Activated naive CD4-positive, alpha-beta T cell (primary cell): ENCODE measurements around the gene RHBDL1.

ENCODE experiments used
- DNase-seq, 4 experiments: peaks; one replicate each; lab custom pipeline; 2025; lab: John Stamatoyannopoulos, UW

Gene RHBDL1

DNA sequence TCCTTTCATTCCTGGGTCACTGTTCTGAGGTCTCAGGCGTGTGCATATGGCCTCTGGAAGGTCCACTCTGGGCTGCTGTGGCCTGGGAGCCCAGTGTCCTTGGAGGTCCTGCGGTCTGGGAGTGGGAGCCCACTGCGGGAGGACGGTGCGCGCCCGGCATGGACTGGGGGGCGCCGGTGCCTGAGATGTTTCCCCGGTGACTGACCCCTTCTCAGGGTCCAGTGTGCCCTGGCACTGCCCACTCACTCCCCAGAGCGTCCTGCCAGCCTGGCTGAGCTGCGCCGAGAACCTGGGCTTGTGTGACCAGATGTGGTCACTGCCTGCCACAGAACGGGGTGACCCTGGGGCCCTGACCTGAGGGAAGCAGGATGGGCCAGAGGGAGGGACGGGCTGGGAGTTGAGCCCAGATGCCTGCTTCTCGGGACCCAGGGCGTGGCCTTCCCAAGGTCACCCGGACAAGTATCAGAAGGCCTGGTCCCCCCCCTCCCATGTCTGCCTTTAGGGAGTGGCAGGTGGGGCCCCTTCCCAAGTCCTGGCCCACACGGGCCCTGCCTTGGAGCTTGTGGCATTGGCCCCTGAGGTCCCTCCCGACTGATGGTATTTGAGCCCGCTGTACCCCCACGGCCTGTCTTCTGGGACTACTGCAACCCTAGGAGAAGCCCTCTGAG, 1.1 kb upstream of the RHBDL1 start:
- no peak for DNase-seq

DNA sequence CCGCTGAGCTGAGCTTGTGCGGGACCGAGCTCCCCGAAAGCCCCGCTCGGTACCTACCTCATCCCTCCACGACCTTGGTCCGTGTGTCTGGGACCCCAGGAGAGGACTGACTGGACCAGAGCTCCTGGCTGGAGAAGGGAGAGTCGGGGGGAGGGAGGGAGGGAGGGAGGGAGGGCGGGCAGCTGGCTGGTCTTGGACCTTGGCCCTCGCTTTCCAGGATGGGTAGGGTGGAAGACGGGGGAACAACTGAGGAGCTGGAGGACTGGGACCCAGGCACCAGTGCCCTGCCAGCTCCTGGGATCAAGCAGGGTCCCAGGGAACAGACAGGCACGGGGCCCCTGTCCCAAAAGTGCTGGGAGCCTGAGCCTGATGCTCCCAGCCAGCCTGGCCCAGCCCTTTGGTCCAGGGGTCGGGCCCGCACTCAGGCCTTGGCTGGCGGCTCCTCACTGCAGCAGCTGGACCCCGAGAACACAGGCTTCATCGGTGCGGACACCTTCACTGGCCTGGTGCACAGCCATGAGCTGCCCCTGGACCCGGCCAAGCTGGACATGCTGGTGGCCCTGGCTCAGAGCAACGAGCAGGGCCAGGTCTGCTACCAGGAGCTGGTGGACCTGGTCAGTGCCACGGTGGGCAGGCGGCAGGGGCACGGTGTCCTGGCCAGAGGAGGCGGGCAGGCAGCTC, 553 bp downstream of the RHBDL1 start:
- no peak for DNase-seq

- DNase-seq = no peak
These were observed 1.1 kb downstream of the RHBDL1 start for GRCh38 chr16:676565-676902.

DNA sequence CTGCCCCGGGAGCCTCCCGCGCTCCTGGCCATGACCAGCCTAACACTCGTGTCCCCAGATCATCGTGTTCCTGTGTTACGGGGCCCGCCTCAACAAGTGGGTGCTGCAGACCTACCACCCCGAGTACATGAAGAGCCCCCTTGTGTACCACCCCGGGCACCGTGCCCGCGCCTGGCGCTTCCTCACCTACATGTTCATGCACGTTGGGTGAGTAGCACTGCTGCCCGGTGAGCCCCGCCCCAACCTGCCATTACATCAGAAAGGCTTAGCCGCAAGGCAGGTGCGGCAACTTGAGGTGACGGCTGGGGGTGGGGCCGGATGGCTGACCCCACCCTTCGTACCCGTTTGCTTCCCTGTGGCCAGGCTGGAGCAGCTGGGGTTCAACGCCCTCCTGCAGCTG, 1.4 kb downstream of the RHBDL1 start:
- DNase-seq = no peak

- DNase-seq = no peak
These were observed 2.1 kb downstream of the RHBDL1 start for GRCh38 chr16:677316-678190.

DNA sequence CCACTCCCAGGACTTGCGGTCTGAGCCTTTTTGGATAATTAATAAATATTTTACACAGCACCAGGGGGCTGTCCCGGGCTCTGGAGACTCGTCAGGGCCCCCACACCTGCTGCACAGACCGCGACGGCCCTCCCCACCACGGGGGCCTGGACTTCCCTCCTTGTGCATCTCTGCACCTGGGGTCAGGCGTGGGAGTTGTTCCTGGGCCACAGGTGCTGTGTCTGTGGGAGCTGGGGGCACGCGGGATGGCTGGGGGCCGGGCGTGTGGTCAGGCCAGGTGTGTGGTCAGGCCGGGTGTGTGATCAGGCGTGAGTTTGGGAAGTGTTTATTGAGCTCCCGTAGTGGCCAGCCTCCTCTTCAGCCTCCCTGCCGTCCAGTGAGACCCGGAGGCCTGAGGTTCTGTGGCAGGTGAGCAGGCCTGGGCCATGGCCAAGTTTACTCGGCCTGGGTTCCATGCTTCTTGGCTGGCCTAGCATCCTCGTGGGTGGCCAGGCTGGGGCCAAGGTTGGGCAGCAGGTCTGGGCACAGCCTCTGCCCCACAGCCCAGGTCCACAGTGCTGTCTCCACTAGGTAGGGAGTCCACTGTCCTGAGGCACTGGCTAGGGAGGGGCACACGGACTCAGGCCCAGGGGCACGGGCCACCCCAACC, 2.9 kb downstream of the RHBDL1 start:
- DNase-seq = no peak

DNA sequence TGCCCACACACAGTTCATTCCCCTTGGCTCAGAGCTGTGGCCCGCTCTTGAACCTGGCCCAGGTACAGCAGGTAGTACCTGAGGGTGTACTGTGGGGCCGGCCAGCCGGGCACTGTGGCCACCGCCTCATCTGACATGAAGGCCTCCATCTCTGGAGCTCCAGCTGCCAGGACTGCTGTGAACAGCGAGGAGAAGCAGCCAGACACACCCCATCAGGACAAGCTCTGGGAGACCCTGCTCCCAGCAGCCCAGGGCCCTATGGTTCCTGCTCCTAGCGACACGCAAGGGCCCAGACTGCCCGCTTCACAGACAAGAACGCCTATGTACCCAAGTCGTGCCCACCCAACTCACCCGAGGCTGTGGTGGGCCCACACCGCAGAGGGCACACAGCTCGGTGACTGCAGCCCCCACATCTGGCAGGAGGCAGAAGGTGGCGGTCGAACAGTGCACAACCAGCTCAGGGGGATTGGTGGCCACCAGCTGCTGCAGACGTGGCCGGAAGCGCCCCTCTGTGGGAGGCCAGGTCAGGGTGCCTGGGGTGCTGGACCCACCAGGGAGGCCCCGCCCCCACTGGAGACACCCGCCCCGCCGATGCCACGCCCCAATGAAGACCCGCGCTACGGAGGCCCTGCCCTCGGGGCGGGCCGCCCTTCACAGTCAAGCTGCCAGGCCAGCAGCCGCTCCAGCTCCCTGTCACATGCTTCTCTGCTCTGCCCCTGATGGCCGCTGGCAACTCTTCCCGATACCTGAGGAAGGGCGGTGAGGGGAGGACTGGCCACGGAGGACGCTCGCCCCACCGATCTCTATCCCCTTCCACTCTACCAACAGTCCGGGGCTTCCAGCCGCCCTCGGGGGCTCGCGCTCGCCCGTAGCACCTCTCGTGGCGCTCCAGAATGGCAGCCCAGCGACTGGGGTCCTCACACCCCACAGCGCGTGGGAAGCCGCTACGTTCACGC, 3.7 kb downstream of the RHBDL1 start:
- DNase-seq = peak in 2 of 4 experiments; percentile 46 to 62

- DNase-seq = peak; percentile 87 to 97 (median 95)
These were observed 4.5 kb downstream of the RHBDL1 start, which contains the start of gene STUB1 for GRCh38 chr16:679814-680624. Gene STUB1, plus strand, starts transcription at chr16:680410. Its CDS starts 116 bp downstream, at chr16:680526.

GRCh38 chr16:680625-680945, 5.1 kb downstream of the RHBDL1 start:
- no peak for DNase-seq

- no peak for DNase-seq
These were observed 5.7 kb downstream of the RHBDL1 start for GRCh38 chr16:680967-681745.

- DNase-seq = no peak
These were observed 6.4 kb downstream of the RHBDL1 start for GRCh38 chr16:681746-682427.

- DNase-seq = no peak
These were observed 7.3 kb downstream of the RHBDL1 start for GRCh38 chr16:682493-683395.

GRCh38 chr16:683396-684070, 8.1 kb downstream of the RHBDL1 start:
- DNase-seq = no peak

DNA sequence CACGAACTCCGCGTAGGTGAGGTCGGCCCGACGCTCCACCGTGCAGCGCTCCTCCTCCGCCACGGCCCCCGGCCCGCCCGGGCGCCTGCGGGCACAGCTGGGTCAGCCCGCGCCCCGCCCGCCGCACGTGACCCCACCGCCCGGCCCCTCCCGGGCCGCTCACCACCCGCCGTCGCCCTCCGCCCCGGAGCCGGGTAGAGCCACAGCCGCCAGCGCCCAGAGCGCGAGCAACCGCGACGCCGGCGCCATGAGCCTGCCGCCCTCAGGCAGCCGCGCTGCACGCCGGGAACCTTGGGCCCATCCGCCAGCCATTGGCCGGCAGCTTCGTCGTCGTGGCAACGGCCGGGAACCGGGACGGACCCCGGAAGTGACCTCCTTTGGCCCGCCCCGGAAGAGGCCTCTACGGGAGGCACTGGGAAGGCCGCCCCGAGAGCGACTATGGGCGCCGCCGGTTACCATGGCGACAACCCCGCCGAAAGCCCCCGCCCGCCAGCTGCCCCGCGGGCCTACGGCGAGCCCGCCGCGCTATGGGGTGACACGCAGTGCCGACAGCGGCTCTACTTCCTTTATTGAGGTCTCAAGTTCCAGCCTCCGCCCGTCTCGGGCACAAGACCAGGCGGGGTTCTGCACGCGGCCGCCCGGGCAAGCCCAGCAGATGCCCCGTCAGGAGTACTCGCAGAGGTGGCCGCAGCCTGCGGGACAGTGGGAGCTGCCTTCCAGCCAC, 8.8 kb downstream of the RHBDL1 start, which contains the start of gene JMJD8:
JMJD8 (minus strand) TSS at position 264 of the 724 bp plus-strand sequence; CDS start at position 249, 15 bp downstream.
- peak; percentile 86 to 94 (median 91) for DNase-seq

- DNase-seq = no peak
These were observed 9.7 kb downstream of the RHBDL1 start for GRCh38 chr16:684961-685696.

- no peak for DNase-seq
These were observed 10.5 kb downstream of the RHBDL1 start for GRCh38 chr16:685967-686366.
